ENCODE measurements around the gene RAB10.

Gene RAB10

GRCh38 chr2:26185304-26185928 lies 151.5 kb downstream of the RAB10 start:
- TF ChIP-seq, protein P1, sequence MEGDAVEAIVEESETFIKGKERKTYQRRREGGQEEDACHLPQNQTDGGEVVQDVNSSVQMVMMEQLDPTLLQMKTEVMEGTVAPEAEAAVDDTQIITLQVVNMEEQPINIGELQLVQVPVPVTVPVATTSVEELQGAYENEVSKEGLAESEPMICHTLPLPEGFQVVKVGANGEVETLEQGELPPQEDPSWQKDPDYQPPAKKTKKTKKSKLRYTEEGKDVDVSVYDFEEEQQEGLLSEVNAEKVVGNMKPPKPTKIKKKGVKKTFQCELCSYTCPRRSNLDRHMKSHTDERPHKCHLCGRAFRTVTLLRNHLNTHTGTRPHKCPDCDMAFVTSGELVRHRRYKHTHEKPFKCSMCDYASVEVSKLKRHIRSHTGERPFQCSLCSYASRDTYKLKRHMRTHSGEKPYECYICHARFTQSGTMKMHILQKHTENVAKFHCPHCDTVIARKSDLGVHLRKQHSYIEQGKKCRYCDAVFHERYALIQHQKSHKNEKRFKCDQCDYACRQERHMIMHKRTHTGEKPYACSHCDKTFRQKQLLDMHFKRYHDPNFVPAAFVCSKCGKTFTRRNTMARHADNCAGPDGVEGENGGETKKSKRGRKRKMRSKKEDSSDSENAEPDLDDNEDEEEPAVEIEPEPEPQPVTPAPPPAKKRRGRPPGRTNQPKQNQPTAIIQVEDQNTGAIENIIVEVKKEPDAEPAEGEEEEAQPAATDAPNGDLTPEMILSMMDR (IDR thresholded peaks at IDR 0.05; ENCODE audit: insufficient read depth, low read depth, low read length, missing control alignments), result no peak
- peak overlapping the region; percentile 39 for H3K4me3 ChIP-seq (ENCODE audit: low read depth, low read length)
- no peak for DNase-seq (ENCODE audit: low read depth)

- TF ChIP-seq, protein P1 (IDR thresholded peaks at IDR 0.05; ENCODE audit: insufficient read depth, low read depth, low read length, missing control alignments), result no peak
- no peak overlapping the region for H3K4me3 ChIP-seq (ENCODE audit: low read depth, low read length)
- DNase-seq (ENCODE audit: low read depth), result no peak
Measured at GRCh38 chr2:26185954-26186770, 152.3 kb downstream of the RAB10 start.
